ENCODE results near the gene TBC1D9.

- TF ChIP-seq CTCF (conservative IDR thresholded peaks at IDR 0.05; ENCODE audit: low read length) (no peak), EZH2phosphoT487 (IDR thresholded peaks at IDR 0.05; ENCODE audit: borderline replicate concordance) (no peak)
These were observed 140.7 kb downstream of the TBC1D9 start for GRCh38 chr4:140615451-140615850.

Measured in Loucy (cell line).